IPS-NIHi11 (cell line): ENCODE results near the gene EDEM2.
A peak's percentile ranks its signal among the peaks of the same experiment; 100 is the strongest.
"Not testable (repeated sequence)": the region's sequence is repeated elsewhere in the genome, so short reads cannot be mapped to it uniquely, and the experiment has no call there.

Experiments used
- DNase-seq: peaks from one replicate; pipeline ENCODE4 v3.0.0; 2012; ENCODE audit warnings: mixed read lengths, low spot score

The EDEM2 gene

GRCh38 chr20:35146920-35147574 lies at the start of gene EDEM2:
Gene EDEM2 (minus strand): TSS chr20:35147336. CDS start chr20:35147258, 78 bp downstream.
- DNase-seq: peak; percentile 96

DNA sequence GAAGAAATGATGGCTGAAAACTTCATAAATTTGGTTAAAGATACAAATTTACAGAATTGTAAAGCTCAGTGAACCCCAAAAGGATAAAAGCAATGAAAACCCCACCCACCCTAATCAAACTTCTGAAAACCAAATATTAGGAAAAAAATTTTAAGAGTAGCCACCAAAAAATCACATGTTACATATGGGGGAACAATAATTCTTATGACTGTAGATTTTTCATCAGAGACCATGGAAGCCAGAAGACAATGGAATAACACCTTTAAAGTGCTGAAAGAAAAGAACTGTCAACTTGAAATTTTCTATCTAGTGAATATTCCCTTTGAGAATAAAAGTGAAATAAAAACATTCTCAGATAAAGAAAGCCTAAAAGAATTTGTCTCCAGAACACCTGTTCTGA lies 49.2 kb upstream of the EDEM2 start:
- DNase-seq: no peak

- DNase-seq: not testable (repeated sequence)
Measured at GRCh38 chr20:35193031-35193791, 46.1 kb upstream of the EDEM2 start.

- DNase-seq: no peak
Measured at GRCh38 chr20:35192118-35192872, 45.2 kb upstream of the EDEM2 start.

DNA sequence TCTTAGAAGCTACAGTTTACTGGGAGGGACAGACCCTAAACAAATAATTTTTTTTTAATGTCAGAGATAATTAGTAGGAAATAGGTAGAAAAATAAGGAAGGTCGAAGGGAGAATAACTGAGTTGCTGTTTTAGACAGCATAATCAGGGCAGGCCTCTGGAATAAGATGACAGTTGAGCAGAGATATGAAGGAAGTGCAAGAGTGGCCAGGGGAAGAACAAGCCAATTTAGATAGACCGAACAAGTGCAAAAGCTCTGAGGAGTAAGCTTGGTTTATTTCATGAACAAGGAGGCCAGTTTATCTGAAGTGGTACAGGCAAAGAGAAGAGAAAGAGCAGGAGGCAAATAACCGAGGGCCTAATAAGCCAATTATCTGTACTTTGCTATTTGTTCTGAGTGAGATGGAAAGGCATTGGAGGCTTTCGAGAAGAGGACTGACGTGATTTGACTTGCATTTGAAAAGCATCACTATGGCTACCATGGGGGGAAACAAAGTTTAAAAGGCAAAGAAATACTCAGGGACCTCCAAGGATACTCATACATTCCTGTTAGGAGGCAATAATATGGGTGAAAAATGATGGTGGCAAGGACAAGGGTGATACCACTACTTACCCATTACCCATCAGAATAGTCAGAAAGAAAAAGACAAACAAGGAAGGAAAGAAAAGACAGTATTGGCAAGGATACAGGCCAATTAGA lies 44.4 kb upstream of the EDEM2 start:
- DNase-seq: no peak

- DNase-seq: no peak
Measured at GRCh38 chr20:35190556-35190955, 43.4 kb upstream of the EDEM2 start.

- not testable (repeated sequence) for DNase-seq
Measured at GRCh38 chr20:35189223-35189622, 42.1 kb upstream of the EDEM2 start.

DNA sequence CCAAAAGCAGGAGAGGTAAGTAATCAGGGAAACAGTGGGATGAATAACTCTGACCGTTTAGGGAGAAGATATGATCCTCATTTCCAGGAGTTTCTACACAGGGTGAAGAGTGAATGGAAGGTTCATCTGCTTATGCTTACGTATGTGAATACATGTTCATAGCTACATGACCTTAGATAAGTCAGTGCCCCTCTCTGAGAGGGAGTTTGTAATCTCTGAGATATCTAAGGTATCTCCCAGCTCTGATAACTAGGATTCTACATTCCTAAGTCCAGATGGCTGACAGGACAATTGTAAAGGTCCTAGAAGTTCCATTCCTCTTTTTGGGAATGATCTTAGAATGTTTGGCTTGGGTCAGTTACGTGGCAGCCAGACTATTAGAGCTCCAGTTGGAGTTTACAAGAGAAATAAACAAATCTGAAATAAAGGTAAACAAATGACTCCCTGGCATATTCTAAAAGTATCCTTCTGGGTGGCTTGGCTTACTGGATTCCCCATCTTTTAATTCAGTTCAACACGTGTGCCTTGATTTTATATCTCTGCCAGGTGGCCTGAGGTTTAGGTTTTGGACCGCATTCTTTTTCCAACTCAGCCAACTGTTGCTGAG lies 40.6 kb upstream of the EDEM2 start:
- DNase-seq: no peak

DNA sequence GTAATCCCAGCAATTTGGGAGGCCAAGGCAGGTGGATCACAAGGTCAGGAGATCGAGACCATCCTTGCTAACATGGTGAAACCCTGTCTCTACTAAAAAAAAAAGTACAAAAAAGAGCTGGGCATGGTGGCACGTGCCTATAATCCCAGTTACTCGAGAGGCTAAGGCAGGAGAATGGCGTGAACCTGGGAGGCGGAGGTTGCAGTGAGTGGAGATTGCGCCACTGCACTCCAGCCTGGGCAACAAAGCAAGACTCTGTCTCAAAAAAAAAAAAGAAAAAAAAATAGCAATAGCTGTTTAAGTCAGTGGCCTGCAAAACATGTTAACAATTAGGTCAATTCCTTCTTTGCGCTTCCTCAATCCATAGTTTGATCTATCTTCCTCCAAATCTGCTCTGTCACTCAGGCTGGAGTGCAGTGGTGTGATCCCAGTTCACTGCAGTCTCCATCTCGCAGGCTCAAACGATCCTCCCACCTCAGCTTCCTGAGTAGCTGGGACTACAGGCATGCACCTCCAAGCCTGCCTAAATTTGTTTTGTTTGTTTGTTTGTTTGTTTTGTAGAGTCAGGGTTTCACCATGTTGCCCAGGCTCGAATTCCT lies 39.7 kb upstream of the EDEM2 start:
- DNase-seq: not testable (repeated sequence)

DNA sequence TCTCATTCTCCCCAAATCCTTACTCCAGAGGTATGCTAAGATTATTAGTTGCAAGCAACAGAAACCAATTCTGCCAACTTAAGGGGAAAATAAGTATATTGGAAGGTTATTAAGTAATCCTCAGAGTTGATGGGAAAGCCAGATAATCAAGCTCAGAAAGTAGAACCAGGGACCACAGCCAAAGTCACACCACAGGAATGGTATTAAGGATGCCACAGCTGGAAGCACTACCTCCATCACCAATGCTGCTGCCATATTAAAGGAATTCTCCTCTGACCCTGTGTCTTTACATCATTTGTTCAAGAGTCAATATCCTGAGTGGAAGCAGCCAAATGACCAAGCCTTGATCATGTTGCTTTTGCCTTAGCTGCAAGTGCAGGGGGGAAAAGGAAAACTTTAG lies 34.6 kb upstream of the EDEM2 start:
- DNase-seq: no peak

DNA sequence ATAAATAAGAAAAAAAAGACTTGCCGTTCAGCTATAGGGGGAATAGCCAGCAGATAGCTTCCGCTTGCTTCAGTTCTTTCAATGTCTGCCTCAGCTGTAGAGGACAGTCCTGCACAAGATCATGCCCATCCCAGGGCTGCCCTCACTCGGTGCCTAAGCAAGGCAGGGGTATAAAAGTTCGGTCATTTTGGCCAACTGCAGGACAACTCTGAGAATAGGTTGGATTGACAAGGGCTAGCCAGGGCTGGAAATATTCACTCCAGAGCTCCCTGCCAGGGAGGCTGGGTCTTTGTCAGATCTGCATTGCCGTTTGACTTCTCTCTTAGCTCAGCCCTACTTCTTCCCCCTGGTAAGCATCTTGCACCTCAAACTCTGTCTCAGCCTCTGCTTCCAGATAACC lies 33.1 kb upstream of the EDEM2 start:
- no peak for DNase-seq

DNA sequence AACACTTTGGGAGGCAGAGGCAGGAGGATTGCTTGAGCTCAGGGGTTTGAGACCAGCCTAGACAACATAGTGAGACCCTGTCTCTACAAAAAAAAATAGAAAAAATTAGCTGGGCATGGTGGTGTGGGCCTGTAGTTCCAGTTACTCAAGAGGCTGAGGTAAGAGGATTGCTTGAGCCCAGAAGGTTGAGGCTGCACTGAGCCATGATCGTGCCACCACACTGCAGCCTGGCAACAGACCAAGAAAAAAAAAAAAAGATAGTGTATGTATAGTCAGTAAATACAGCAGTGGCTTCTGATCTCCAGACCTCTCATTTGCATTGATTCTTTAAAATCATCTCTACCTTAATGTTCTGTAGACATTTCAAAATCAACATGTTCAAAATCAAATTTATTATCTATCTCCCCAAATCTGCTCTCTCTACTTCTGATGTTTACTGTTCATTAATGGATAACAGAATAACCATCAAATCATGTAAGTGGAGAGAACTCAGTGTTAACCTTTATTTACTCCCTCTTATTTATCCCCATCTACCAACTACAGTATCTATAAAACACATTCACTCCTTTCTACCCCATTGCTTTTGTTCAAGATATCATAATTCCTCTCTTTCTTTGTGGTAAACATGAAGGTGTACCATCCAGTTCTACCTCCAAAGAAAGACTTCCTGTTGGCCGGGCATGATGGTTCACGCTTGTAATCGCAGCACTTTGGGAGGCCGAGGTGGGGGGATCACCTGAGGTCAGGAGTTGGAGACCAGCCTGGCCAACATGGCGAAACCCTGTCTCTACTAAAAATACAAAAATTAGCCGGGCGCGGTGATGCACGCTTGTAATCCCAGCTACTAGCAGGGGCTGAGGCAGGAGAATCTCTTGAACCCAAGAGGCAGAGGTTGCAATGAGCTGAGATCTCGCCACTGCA lies 32.4 kb upstream of the EDEM2 start:
- DNase-seq: no peak

- no peak for DNase-seq
Measured at GRCh38 chr20:35176132-35176531, 29.0 kb upstream of the EDEM2 start.

- DNase-seq: peak; percentile 98
Measured at GRCh38 chr20:35174458-35175216, 27.5 kb upstream of the EDEM2 start.

DNA sequence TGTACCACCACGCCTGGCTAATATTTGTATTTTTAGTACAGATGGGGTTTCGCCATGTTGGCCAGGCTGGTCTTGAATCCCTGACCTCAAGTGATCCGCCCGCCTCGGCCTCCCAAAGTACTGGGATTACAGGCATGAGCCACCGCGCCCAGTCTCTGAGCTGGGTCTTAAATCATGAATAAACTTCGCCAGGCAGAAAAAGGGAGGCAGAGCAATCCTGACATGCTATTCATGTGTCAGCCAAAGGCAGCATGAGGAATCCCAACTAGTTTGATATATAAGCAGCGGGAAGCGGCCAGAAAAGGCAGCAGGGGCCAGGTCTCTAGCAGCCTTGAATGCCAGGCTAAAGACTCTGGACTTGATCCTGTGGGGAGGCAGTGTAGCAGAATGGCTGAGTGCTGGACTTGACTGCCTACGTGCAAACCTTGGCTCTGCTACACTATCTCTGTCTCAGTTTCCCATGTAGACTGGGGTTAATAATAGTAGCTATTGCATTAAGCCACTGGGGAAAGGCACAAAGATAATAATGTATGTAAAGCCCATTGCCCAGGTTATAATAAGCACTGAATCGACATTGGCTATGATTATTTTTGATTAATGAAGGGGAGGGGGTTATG lies 26.5 kb upstream of the EDEM2 start:
- DNase-seq: no peak

DNA sequence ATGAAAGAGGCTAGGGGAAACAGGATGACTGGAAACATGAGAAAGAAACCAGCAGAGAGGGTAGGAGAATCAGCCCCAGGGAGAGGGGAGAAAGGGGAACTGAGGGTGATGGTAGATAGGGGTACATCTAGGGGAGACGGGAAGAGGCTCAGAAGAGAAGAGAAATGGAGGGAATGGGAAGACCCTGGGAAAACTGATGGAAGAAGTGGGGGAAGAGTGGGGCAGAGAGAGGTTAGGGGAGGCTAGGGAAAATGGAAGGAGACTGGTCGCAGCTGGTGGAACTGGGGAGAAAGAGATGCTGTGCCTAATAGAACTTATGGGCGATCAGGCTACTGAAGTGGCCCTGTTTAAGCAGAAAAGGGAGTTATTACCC lies 25.3 kb upstream of the EDEM2 start:
- DNase-seq: no peak

- peak; percentile 73 for DNase-seq
Measured at GRCh38 chr20:35171753-35172433, 24.8 kb upstream of the EDEM2 start, which contains the start of gene PROCR. Gene PROCR (plus strand): TSS chr20:35172072. CDS start chr20:35172155, 83 bp downstream.

GRCh38 chr20:35171438-35171752 lies 24.3 kb upstream of the EDEM2 start:
- DNase-seq: no peak
